ENCODE data around the gene THAP5.

DNA sequence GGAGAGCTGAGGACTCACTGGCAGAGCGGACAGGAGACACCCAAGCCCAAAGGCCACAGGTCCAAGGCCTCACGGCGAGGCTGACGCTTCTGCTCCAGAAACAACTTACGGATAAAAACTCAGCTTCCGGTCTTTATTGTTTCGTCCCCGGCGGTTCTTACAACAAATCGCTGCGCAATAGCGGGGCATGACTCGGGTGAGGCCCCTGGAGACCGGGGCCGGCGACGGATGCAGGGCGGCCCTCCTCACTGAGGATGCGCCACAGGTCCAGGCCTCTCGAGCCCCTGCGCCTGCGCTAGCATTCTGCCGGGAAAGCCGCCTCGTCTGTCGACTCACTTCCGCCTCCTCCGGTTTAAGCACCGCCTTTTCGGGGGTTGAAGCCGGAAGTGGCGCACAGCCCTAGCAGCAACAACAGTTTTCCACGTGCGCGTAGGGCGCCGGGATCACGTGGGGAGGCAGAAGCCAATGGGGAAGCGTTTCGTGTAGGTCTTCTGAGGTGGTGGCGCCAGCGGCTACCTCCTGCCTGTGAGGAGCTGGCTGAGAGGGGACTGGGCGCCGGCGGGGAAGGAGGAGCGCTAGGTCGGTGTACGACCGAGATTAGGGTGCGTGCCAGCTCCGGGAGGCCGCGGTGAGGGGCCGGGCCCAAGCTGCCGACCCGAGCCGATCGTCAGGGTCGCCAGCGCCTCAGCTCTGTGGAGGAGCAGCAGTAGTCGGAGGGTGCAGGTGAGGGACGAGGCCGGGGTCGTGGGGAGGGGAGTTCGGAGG, at the start of gene THAP5, which contains the start of gene DNAJB9:
- peak; percentile 85 for TF ChIP-seq REST (IDR thresholded peaks at IDR 0.05)
- TF ChIP-seq CTCF (IDR thresholded peaks at IDR 0.05; ENCODE audit: low read depth, low read length, missing input control): peak; percentile 12
- TF ChIP-seq RAD21 (IDR thresholded peaks at IDR 0.05): no peak
- TF ChIP-seq, protein P1, sequence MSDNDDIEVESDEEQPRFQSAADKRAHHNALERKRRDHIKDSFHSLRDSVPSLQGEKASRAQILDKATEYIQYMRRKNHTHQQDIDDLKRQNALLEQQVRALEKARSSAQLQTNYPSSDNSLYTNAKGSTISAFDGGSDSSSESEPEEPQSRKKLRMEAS (IDR thresholded peaks at IDR 0.05): peak; percentile 99
- no peak for TF ChIP-seq ATF3 (IDR thresholded peaks at IDR 0.05)
- TF ChIP-seq NR2F2 (IDR thresholded peaks at IDR 0.05): peak; percentile 32
- TF ChIP-seq YY1 (IDR thresholded peaks at IDR 0.05): peak; percentile 94
- TF ChIP-seq TAF1 (conservative IDR thresholded peaks at IDR 0.05): peak; percentile 95
- peak in 1 of 2 donors; percentile 56 for TF ChIP-seq JUND (IDR thresholded peaks at IDR 0.05)
- TF ChIP-seq EGR1 (IDR thresholded peaks at IDR 0.05; ENCODE audit: low read depth in 2 of 2): peak; percentile 76 to 82
